SK-N-SH (cell line): ENCODE data around the gene CRACR2A. TPM values are rescaled to one million over a fixed set of nuclear protein-coding genes. Genes with fewer than 3 reads are reported as not detected.

Experiments
- CTCF ChIA-PET: fragments of 300-600, 350-600 bp; formaldehyde crosslinking; extraction: SDS; loops from one replicate; lab custom pipeline; 2021; lab: Yijun Ruan, JAX
- POLR2A ChIA-PET: fragments of 350-600 bp; sonication (Branson Sonifier 250); formaldehyde crosslinking; extraction: SDS; loops from one replicate; lab custom pipeline; 2020; ENCODE audit warnings: antibody characterized with exemption, inconsistent platforms; lab: Yijun Ruan, JAX
- DNase-seq: peaks from one replicate; pipeline ENCODE4 v3.0.0; 2012
- H2AFZ ChIP-seq: fragments of 200-600 bp; sonication (generic); 2 replicates; pipeline ENCODE4 v1.8.1; 2016; ENCODE audit warnings: antibody characterized with exemption, mild to moderate bottlenecking, low read depth
- H3F3A ChIP-seq: fragments of 200-600 bp; sonication (generic); replicated peaks from 2 replicates; pipeline ENCODE3; 2016; ENCODE audit warnings: antibody characterized with exemption, mild to moderate bottlenecking; ENCODE audit not compliant: insufficient read depth
- H3K27ac ChIP-seq, 2 experiments: fragments of 200-500 bp in 1 of 2; fragments of 200-600 bp in 1 of 2; sonication (Bioruptor generic) in 1 of 2; sonication (generic), shearing (Covaris generic) in 1 of 2; 2 replicates each; pipeline versions ENCODE4 v1.5.1 to v1.6.1; 2014 to 2016; ENCODE audit warnings: low read depth in 2 of 2, inconsistent platforms in 1 of 2, low read length in 1 of 2, mild to moderate bottlenecking in 1 of 2, mixed read lengths in 1 of 2
- H3K27me3 ChIP-seq: fragments of 200-600 bp; sonication (generic), shearing (Covaris generic); 2 replicates; pipeline ENCODE4 v1.6.1; 2016; ENCODE audit warnings: mixed run types; ENCODE audit not compliant: insufficient read depth
- H3K36me3 ChIP-seq, 2 experiments: fragments of 200-500 bp in 1 of 2; fragments of 200-600 bp in 1 of 2; sonication (Bioruptor generic) in 1 of 2; sonication (generic) in 1 of 2; replicated peaks in 1 of 2; 2 replicates each; pipeline versions ENCODE3 to v1.5.1; 2014 to 2016; ENCODE audit warnings: low read length in 1 of 2, mild to moderate bottlenecking in 1 of 2; ENCODE audit not compliant: insufficient read depth in 2 of 2, control insufficient read depth in 1 of 2
- H3K4me1 ChIP-seq, 2 experiments: fragments of 200-500 bp in 1 of 2; fragments of 200-600 bp in 1 of 2; sonication (Bioruptor generic) in 1 of 2; sonication (generic), shearing (Covaris generic) in 1 of 2; 2 replicates each; pipeline versions ENCODE4 v1.5.1 to v1.6.1; 2014 to 2016; ENCODE audit warnings: low read depth in 1 of 2, low read length in 1 of 2, mixed run types in 1 of 2; ENCODE audit not compliant: insufficient read depth in 2 of 2, control insufficient read depth in 1 of 2
- H3K4me2 ChIP-seq: fragments of 200-600 bp; sonication (generic), shearing (Covaris generic); 2 replicates; pipeline ENCODE4 v1.6.1; 2017; ENCODE audit warnings: mixed run types
- H3K4me3 ChIP-seq, 2 experiments: fragments of 200-500 bp in 1 of 2; fragments of 200-600 bp in 1 of 2; sonication (Bioruptor generic) in 1 of 2; sonication (generic), shearing (Covaris generic) in 1 of 2; 2 replicates each; pipeline versions ENCODE4 v1.5.1 to v1.8.1; 2014 to 2016; ENCODE audit warnings: low read depth in 2 of 2, inconsistent platforms in 1 of 2, low read length in 1 of 2, mild to moderate bottlenecking in 1 of 2, mixed read lengths in 1 of 2, moderate library complexity in 1 of 2
- H3K79me2 ChIP-seq: fragments of 200-600 bp; sonication (generic); 2 replicates; pipeline ENCODE4 v1.8.1; 2017; ENCODE audit warnings: mild to moderate bottlenecking; ENCODE audit not compliant: insufficient read depth
- H3K9ac ChIP-seq: fragments of 200-600 bp; sonication (generic); 2 replicates; pipeline ENCODE4 v1.6.1; 2017; ENCODE audit warnings: mixed run types
- H3K9me2 ChIP-seq: fragments of 200-600 bp; sonication (generic); 2 replicates; pipeline ENCODE4 v1.6.1; 2017; ENCODE audit warnings: mixed run types
- H3K9me3 ChIP-seq: fragments of 200-600 bp; sonication (generic); 2 replicates; pipeline ENCODE4 v1.6.1; 2017; ENCODE audit warnings: mixed run types, mild to moderate bottlenecking, moderate library complexity
- H4K20me1 ChIP-seq: fragments of 200-600 bp; sonication (generic); 2 replicates; pipeline ENCODE4 v1.6.1; 2017; ENCODE audit warnings: mild to moderate bottlenecking, mixed run types; ENCODE audit not compliant: insufficient read depth
- CHD2 ChIP-seq: fragments of 150-350 bp; IDR thresholded peaks from 2 replicates; pipeline ENCODE4 v1.6.1; 2018; ENCODE audit warnings: low read length; ENCODE audit not compliant: partially characterized antibody
- CTCF ChIP-seq: fragments of 200-600 bp; sonication (generic); IDR thresholded peaks from 2 replicates; pipeline ENCODE4 v1.6.1; 2017; ENCODE audit warnings: antibody characterized with exemption, mild to moderate bottlenecking, moderate library complexity
- ELF1 ChIP-seq: IDR thresholded peaks from 2 replicates; pipeline ENCODE4 v1.4.0; 2012
- EP300 ChIP-seq, 2 experiments: IDR thresholded peaks; 2 replicates each; pipeline versions ENCODE4 v1.4.0 to v1.6.1; 2012; ENCODE audit warnings: borderline replicate concordance in 1 of 2, low read depth in 1 of 2, low read length in 1 of 2
- FOXJ3 ChIP-seq: sonication (generic); formaldehyde crosslinking; IDR thresholded peaks from 2 replicates; pipeline ENCODE4 v1.5.1; 2020; ENCODE audit warnings: mild to moderate bottlenecking, missing genetic modification reagents
- FOXM1 ChIP-seq: IDR thresholded peaks from 2 replicates; pipeline ENCODE4 v1.4.0; 2012; ENCODE audit warnings: low read depth, mild to moderate bottlenecking
- GABPA ChIP-seq: IDR thresholded peaks from 2 replicates; pipeline ENCODE4 v1.4.0; 2012; ENCODE audit warnings: low read depth, mild to moderate bottlenecking
- JUND ChIP-seq: IDR thresholded peaks from 2 replicates; pipeline ENCODE4 v1.4.0; 2012
- MEF2A ChIP-seq: IDR thresholded peaks from 2 replicates; pipeline ENCODE4 v1.4.0; 2012; ENCODE audit warnings: low read depth, borderline replicate concordance
- NRF1 ChIP-seq: IDR thresholded peaks from 2 replicates; pipeline ENCODE4 v1.6.1; 2012; ENCODE audit warnings: low read depth, mild to moderate bottlenecking, low read length
- PBX3 ChIP-seq: IDR thresholded peaks from 2 replicates; pipeline ENCODE4; 2012
- POLR2AphosphoS5 ChIP-seq: IDR thresholded peaks from 2 replicates; pipeline ENCODE4 v1.6.1; 2012; ENCODE audit warnings: low read depth, low read length
- RAD21 ChIP-seq: IDR thresholded peaks from 2 replicates; pipeline ENCODE4 v1.6.1; 2012; ENCODE audit warnings: mild to moderate bottlenecking, low read length
- REST ChIP-seq: IDR thresholded peaks from 2 replicates; pipeline ENCODE4 v1.6.1; 2012; ENCODE audit warnings: mild to moderate bottlenecking, low read depth, low read length, moderate library complexity
- SIN3A ChIP-seq: IDR thresholded peaks from 2 replicates; pipeline ENCODE4 v1.6.1; 2012; ENCODE audit warnings: low read depth, mild to moderate bottlenecking, low read length, moderate library complexity, borderline replicate concordance
- SMC3 ChIP-seq: IDR thresholded peaks from 2 replicates; pipeline ENCODE4 v1.6.1; 2012; ENCODE audit warnings: low read depth, low read length, improper control_type of control experiment
- USF1 ChIP-seq: IDR thresholded peaks from 2 replicates; pipeline ENCODE4 v1.4.0; 2012; ENCODE audit warnings: low read depth, borderline replicate concordance
- ZBTB33 ChIP-seq: IDR thresholded peaks from 2 replicates; pipeline ENCODE4 v1.4.0; 2012; ENCODE audit warnings: low read depth, borderline replicate concordance
- WGBS: methylation state at CpG from one replicate; pipeline ENCODE4 v1.1.6; 2017; ENCODE audit warnings: low lambda C conversion rate; 5-methylcytosine and 5-hydroxymethylcytosine counted together
- polyA plus RNA-seq, 3 experiments: library from polyadenylated mRNA; depleted of rRNA; stranded (reverse); fragments of >200 nt; gene quantifications; 2 replicates each; pipeline ENCODE4 v1.2.3, GENCODE V29; 2012

Gene CRACR2A
- polyA plus RNA-seq, 1 of the 3 experiments (the other 2 are of a cell fraction) = 0.12 TPM

- H4K20me1 ChIP-seq = no peaks in the 10 kb centered on the region
- no peak overlapping the region for H3K9ac ChIP-seq
- DNase-seq = no peak
- no peak overlapping the region for H3K27ac ChIP-seq
- no peaks in the 10 kb centered on the region for H3K9me2 ChIP-seq
- no peaks in the 10 kb centered on the region; the same call in 1 of the 2 replicates for H3K27me3 ChIP-seq
- no peaks in the 10 kb centered on the region for H3K79me2 ChIP-seq
- ChIA-PET CTCF (interaction anchor here (1.3 to 3.4 kb wide), 3 partner anchors 11 to 323 kb away, joined by 4 to 11 read pairs (median 9); no protein-coding TSS in a partner anchor), POLR2A (no interaction called here)
- no peaks in the 10 kb centered on the region; a peak in 1 of 4 replicates for H3K4me1 ChIP-seq
- no peak overlapping the region for H3K4me2 ChIP-seq
- H3K36me3 ChIP-seq = no peaks in the 10 kb centered on the region
- no peak overlapping the region for H2AFZ ChIP-seq
- TF ChIP-seq SIN3A = no peak
- no peak for TF ChIP-seq USF1
- TF ChIP-seq FOXM1 = no peak
- TF ChIP-seq CTCF = no peak
- TF ChIP-seq FOXJ3 (CRISPR knock-in tag) = no peak
- no peak for TF ChIP-seq SMC3
- TF ChIP-seq ZBTB33 = no peak
- no peak for TF ChIP-seq EP300 (IDR thresholded peaks at IDR 0.05; ENCODE audit: borderline replicate concordance in 1 of 2, low read depth in 1 of 2, low read length in 1 of 2)
- no peak for TF ChIP-seq CHD2
- no peak for TF ChIP-seq NRF1
- no peak for TF ChIP-seq ELF1
- TF ChIP-seq PBX3 = no peak
- no peak for TF ChIP-seq RAD21
- no peak for TF ChIP-seq JUND
- no peak for TF ChIP-seq POLR2AphosphoS5
- TF ChIP-seq MEF2A = no peak
- no peak for TF ChIP-seq GABPA
- no peak for TF ChIP-seq REST
- no peaks in the 10 kb centered on the region for H3F3A ChIP-seq
- 64% methylated on average over 17 of the region's 18 CpGs for WGBS
- no peak overlapping the region for H3K4me3 ChIP-seq
- no peaks in the 10 kb centered on the region for H3K9me3 ChIP-seq
Measured at GRCh38 chr12:3622822-3623690, 129.9 kb downstream of the CRACR2A start.
